GM21360 (cell line): ENCODE results near the gene KRTAP24-1.

Source experiments
- ATAC-seq: cut with Tn5 transposase; IDR thresholded peaks from one replicate; pipeline ENCODE4 v1.9.1; 2021; ENCODE audit warnings: mild to moderate bottlenecking, moderate library complexity; ENCODE audit not compliant: unreplicated experiment

KRTAP24-1 gene

GRCh38 chr21:30234643-30235042 lies 48.1 kb downstream of the KRTAP24-1 start:
- no peak for ATAC-seq

- ATAC-seq = no peak
Observed at GRCh38 chr21:30234050-30234449, 48.7 kb downstream of the KRTAP24-1 start.

- no peak for ATAC-seq
Observed at GRCh38 chr21:30233228-30234020, 49.3 kb downstream of the KRTAP24-1 start.

- no peak for ATAC-seq
Observed at GRCh38 chr21:30232011-30232410, 50.7 kb downstream of the KRTAP24-1 start.
